ENCODE data around the gene SIPA1. TPM values are rescaled to one million over a fixed set of nuclear protein-coding genes. Genes with fewer than 3 reads are reported as not detected.

The SIPA1 gene
- total and polyA plus RNA-seq, 2 of the 8 experiments (the other 6 are each of a cell fraction or from before 2014, with no cell fraction given) = 35.3 to 72.2 TPM

DNA sequence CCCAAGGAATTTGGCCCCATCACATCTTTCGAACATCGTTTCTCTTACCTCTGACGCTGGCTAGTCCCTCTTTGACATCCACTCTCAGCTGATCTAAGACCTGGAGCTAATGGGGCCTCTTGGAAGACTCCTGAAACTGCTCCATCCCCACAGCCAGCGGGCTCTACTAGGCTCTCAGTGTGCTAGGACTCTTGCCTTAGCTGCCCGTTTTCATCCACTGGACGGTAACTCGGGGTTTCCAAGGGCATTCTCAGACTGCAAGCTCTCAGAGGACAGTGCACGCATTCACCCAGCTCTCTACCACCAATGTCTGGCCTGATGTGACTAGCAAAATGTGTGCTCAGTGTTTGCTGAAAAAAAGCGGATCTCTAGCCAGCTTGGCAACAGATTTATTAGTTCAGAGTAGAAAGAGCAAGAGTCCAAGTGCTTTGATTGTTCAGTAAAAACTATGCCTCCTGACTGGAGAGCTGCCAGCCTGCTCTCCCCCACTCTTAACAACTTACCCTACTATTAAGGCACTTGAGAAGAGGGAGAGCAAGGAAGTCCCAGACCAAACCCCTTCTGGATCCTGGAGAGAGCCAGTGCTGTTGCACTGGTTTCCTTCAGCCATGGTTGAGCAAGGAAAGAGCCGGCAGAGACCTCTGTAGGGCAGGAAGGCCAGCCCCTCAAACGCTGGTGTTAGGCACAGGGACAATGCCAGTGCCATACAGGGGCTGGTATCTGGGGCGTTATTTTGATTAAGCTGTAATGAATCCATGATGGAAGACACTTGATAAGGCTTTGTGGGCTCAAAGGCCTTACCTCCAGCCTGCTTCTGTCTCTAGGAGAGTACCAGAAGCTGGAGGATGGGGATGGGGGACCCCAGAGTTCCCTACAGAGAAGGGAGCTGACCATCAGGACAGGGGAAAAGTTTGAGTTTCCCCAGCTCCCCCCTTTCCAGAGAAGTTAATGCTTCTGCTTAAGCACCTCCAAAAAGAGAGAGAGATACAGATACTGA lies 15.6 kb downstream of the SIPA1 start (continued):
- TF ChIP-seq RAD21 (IDR thresholded peaks at IDR 0.05 in 1 of 2, conservative IDR thresholded peaks at IDR 0.05 in 1 of 2; ENCODE audit: low read depth in 2 of 2, low read length in 2 of 2) = no peak
- no peak for TF ChIP-seq CHD1 (IDR thresholded peaks at IDR 0.05; ENCODE audit: low read depth, low read length)
- TF ChIP-seq BACH1 (IDR thresholded peaks at IDR 0.05; ENCODE audit: low read length) = no peak

Measured in H1 (cell line).